Activated CD4-positive, alpha-beta T cell treated with anti-CD3 and anti-CD28 coated beads, Interleukin-2, amount 50 U/mL, for 16 hours (primary cell): Measurements from ENCODE around the gene IGFBPL1.
"Not testable (repeated sequence)": the region's sequence is repeated elsewhere in the genome, so short reads cannot be mapped to it uniquely, and the experiment has no call there.

ENCODE experiments used
- DNase-seq: peaks from one replicate; pipeline ENCODE4 v3.0.0-alpha.2; 2020

Gene IGFBPL1, protein sequence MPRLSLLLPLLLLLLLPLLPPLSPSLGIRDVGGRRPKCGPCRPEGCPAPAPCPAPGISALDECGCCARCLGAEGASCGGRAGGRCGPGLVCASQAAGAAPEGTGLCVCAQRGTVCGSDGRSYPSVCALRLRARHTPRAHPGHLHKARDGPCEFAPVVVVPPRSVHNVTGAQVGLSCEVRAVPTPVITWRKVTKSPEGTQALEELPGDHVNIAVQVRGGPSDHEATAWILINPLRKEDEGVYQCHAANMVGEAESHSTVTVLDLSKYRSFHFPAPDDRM

GRCh38 chr9:38423973-38424843, at the start of gene IGFBPL1:
Gene IGFBPL1 (minus strand): TSS chr9:38424454. CDS start chr9:38424424, 30 bp downstream.
- DNase-seq, result peak; percentile 8

- not testable (repeated sequence) for DNase-seq
Measured at GRCh38 chr9:38472583-38473249, 48.5 kb upstream of the IGFBPL1 start.

DNA sequence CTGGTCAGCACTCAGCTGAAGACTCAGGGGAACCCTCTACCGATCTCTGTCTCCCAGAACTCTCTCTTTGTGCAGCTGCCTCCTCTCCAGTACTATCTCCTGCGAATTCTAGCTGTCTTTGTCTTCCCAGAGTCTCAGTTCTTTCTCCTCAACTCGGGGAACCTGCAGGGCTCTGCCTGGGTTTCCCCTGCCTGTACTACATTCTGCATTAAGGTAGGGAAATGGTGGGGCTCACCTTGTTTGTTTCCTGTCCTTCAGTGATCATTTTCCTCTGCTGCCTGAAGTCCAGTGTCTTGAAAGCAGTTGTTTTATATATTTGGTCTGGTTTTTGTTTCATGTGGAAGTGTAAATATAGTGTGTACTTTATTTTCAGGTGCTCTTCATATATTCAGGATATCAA, 43.1 kb upstream of the IGFBPL1 start:
- DNase-seq, result no peak

DNA sequence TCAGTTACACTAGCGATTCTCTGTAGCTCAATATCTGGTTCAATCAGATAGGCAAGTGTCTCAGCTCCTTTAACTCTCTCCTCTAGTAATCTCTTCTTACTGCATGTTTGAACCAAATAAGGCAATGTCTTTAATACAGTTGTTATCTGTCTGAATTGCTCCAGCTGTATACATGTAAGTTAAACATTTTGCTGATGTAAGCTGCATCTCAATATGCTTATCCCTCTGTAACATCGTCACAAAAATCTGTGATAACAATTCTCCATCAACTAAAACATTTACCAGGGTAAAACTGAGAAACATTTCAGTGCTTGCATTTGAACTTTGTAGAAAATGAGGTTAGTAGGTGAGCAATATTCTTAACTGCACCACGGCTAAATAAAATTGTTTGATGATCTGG, 29.6 kb upstream of the IGFBPL1 start:
- no peak for DNase-seq

GRCh38 chr9:38451162-38451561, 26.9 kb upstream of the IGFBPL1 start:
- DNase-seq, result no peak

- DNase-seq, result no peak
Measured at GRCh38 chr9:38447703-38448102, 23.4 kb upstream of the IGFBPL1 start.

GRCh38 chr9:38445154-38446043, 21.1 kb upstream of the IGFBPL1 start:
- DNase-seq, result no peak

DNA sequence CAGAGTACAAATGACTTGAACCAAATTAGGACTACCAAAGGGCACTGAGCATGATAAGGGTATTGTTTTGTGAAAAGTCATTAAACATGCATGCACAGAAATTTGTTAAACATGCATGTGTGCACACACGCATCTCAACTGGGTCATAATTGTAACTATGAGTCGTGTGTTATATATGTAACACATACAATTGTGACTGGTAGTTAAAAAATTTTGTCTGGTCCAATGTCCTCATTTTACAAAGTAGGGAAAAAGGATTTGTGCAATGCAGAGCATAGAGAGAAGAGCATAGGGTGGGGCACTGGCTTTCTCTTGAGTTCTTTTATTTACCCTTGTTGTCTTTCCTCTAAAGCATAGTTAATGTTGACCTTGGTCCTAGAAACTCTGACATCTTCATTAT, 19.3 kb upstream of the IGFBPL1 start:
- no peak for DNase-seq

- no peak for DNase-seq
Measured at GRCh38 chr9:38443181-38443580, 18.9 kb upstream of the IGFBPL1 start.

GRCh38 chr9:38442473-38443096, 18.3 kb upstream of the IGFBPL1 start:
- DNase-seq, result no peak

DNA sequence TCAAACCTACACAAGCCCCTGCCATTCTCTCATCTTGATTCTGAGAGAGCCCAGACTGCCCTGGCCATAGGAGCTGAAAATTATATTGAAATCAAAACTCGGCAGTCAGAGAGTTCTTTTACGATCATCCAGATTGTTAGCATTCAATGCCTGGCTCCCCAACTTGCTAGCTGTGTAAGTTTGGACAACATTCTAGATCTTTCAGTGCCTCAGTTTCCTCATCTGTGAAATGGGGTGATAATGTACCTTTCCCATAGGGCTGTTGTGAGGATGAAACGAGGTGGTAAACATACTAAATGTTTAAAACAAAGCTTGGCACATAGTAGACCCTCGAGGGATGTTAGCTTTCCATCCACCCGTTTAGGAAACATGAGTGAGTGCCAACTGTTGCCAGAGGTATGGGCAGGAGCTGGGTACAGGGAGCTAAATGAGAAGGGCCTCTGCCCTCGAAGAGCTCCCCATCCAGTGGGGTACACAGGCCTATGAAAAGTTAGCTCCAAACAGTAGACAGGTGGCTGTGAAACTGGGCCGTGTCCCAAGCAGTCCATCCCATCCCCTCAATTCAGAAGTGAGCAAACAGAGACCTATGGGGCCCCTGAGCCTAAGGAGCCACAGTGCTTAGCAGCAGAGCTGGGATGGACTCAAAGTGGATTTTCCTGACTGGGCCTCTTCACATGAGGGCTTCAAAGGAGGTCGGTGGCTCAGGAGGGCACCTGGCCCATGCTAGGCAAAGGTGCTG, 17.3 kb upstream of the IGFBPL1 start:
- no peak for DNase-seq

DNA sequence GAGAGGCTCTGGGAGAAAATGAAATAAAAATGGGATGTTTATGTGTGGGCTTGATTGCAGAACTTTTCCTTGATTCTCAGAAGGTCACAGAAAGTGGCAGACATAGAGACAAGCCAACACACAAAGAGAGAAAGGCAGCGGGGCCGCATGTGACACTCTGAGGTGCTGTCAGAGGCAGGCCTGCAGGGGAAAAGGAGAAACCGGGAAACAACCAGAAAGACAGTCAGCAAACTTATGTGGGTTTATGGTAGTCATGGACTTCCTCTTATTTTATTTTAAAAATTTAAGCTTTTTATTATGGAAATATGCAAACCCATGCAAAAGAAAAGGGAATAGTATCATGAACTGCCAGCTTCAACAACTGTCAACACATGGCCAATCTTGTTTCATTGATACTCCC, 16.3 kb upstream of the IGFBPL1 start:
- no peak for DNase-seq

- no peak for DNase-seq
Measured at GRCh38 chr9:38439916-38440301, 15.7 kb upstream of the IGFBPL1 start.

GRCh38 chr9:38439291-38439915, 15.1 kb upstream of the IGFBPL1 start:
- DNase-seq, result no peak

- DNase-seq, result no peak
Measured at GRCh38 chr9:38437193-38437823, 13.1 kb upstream of the IGFBPL1 start.

DNA sequence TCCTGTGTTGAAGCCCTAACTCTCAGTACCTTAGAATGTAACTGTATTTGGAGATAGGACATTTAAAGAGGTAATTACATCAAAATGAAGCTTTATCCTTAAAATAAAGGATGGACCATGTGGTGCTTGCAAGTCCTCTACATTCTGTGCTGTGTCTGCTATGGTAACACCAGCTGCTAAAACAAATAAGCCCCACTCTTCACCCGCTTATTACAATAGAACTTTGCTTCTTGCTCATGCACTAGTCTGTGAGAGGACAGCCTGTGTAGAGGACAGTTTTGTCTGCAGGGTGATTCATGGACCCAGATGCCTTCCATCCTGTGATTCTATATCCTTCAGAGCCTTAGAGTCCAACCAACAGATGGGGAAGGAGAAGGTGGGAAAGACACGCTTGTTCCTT, 12.5 kb upstream of the IGFBPL1 start:
- DNase-seq, result no peak

DNA sequence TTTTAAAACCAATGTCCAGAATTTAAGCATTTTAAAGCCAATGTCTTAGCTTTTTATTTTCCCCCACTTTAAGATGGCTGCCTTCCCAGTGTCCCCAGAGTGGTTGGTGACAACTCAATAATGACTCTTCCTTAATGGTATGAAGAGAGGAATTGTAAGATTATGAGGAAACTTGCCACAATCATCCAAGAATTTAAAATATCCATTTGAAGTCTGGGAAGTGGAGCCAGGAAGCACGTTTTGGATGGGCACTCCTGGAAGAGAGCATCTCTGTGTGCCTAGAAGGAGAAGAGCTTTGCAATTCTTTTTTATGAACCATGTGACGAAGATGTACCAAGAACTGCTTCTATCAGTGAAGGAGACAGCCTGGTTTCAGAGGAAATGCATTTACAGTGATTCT, 11.3 kb upstream of the IGFBPL1 start:
- DNase-seq, result no peak

- DNase-seq, result no peak
Measured at GRCh38 chr9:38434853-38435252, 10.6 kb upstream of the IGFBPL1 start.

DNA sequence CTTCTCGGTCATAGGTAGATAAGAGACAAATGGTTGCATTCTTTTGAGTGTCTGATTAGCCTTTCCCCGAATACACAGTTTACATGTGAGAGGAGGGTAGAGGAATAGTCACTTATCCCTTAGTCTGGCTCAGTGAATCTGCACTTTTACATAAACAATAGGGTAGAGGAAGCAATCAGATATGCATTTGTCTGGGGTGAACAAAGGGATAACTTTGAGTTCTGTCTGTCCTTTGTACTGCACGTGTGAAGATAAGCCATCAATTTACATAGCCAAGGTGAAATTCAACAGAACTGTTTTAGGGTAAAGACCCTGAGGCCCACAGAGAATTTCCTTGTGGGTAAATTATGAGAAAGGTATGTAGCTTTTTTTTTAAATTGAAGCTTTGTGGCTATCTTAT, 10.1 kb upstream of the IGFBPL1 start:
- DNase-seq, result no peak

DNA sequence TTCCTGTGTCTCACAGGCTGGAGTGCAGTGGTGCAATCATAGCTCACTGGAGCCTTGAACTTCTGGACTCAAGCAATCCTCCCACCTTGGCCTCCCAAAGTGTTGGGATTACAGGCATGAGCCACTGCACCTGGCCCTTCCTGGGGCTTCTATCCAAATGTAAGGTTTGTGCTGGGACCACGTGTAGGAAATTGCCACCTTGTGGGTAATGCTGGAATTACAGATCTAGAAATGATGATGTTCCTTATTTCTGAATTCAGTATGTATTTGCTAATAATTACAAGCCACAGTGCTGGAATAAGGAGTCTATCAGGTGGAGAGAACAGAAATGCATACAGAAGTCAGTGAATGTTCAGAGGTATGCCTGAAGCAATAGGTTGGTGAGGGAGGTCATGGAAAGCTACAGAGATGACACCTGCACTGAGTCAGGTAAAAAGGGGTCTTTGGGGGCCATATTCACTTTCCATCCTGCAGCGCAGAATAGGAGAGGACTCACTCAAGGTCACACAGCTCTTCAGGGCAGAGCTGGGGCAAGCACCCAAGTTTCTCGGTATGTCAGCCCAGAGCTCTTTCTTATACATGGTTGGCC, 8.8 kb upstream of the IGFBPL1 start:
- DNase-seq, result no peak
